GM21360 (cell line): ENCODE data around the gene HLA-DOA.

ENCODE experiments used
- ATAC-seq: cut with Tn5 transposase; IDR thresholded peaks from one replicate; pipeline ENCODE4 v1.9.1; 2021; ENCODE audit warnings: mild to moderate bottlenecking, moderate library complexity; ENCODE audit not compliant: unreplicated experiment

HLA-DOA gene

GRCh38 chr6:33008944-33009861 is at the start of gene HLA-DOA:
HLA-DOA (minus strand) TSS chr6:33009591.
- peak; percentile 71 for ATAC-seq

- ATAC-seq, result no peak
These were observed 48.1 kb upstream of the HLA-DOA start for GRCh38 chr6:33057222-33058150.

- no peak for ATAC-seq
These were observed 43.8 kb upstream of the HLA-DOA start for GRCh38 chr6:33053230-33053629.

GRCh38 chr6:33052627-33053026 is 43.2 kb upstream of the HLA-DOA start:
- no peak for ATAC-seq

- no peak for ATAC-seq
These were observed 40.8 kb upstream of the HLA-DOA start for GRCh38 chr6:33050014-33050810.

GRCh38 chr6:33049323-33050013 is 40.1 kb upstream of the HLA-DOA start:
- ATAC-seq, result no peak

- ATAC-seq, result no peak
These were observed 30.8 kb upstream of the HLA-DOA start for GRCh38 chr6:33040157-33040556.

GRCh38 chr6:33036535-33036934 is 27.1 kb upstream of the HLA-DOA start:
- no peak for ATAC-seq

GRCh38 chr6:33034554-33034953 is 25.2 kb upstream of the HLA-DOA start:
- ATAC-seq, result no peak

- ATAC-seq, result no peak
These were observed 20.9 kb upstream of the HLA-DOA start for GRCh38 chr6:33030245-33030644.

GRCh38 chr6:33029328-33030184 is 20.2 kb upstream of the HLA-DOA start:
- peak; percentile 63 for ATAC-seq

GRCh38 chr6:33028220-33028849 is 18.9 kb upstream of the HLA-DOA start:
- ATAC-seq, result peak; percentile 4

GRCh38 chr6:33024521-33024920 is 15.1 kb upstream of the HLA-DOA start:
- ATAC-seq, result no peak

- no peak for ATAC-seq
These were observed 14.1 kb upstream of the HLA-DOA start for GRCh38 chr6:33023536-33023935.

GRCh38 chr6:33021917-33022316 is 12.5 kb upstream of the HLA-DOA start:
- ATAC-seq, result no peak

- ATAC-seq, result no peak
These were observed 10.0 kb upstream of the HLA-DOA start for GRCh38 chr6:33019372-33019771.

GRCh38 chr6:33018904-33019303 is 9.5 kb upstream of the HLA-DOA start:
- ATAC-seq, result no peak

GRCh38 chr6:33018418-33018817 is 9.0 kb upstream of the HLA-DOA start:
- no peak for ATAC-seq
